GM18870 (cell line): Measurements from ENCODE around the gene RAB11A.
A peak's percentile ranks its signal among the peaks of the same experiment; 100 is the strongest.

ENCODE experiments used
- ATAC-seq: cut with Tn5 transposase; IDR thresholded peaks from one replicate; pipeline ENCODE4 v1.9.1; 2021; ENCODE audit warnings: moderate library complexity; ENCODE audit not compliant: unreplicated experiment

The RAB11A gene

GRCh38 chr15:65869126-65869953, at the start of gene RAB11A:
RAB11A (plus strand) TSS chr15:65869491; CDS start chr15:65869586, 95 bp downstream.
- ATAC-seq, result peak; percentile 74

GRCh38 chr15:65819563-65819960, 49.7 kb upstream of the RAB11A start:
- no peak for ATAC-seq

- no peak for ATAC-seq
These were observed 48.2 kb upstream of the RAB11A start for GRCh38 chr15:65821070-65821469.

- no peak for ATAC-seq
These were observed 47.0 kb upstream of the RAB11A start for GRCh38 chr15:65822316-65822715.

DNA sequence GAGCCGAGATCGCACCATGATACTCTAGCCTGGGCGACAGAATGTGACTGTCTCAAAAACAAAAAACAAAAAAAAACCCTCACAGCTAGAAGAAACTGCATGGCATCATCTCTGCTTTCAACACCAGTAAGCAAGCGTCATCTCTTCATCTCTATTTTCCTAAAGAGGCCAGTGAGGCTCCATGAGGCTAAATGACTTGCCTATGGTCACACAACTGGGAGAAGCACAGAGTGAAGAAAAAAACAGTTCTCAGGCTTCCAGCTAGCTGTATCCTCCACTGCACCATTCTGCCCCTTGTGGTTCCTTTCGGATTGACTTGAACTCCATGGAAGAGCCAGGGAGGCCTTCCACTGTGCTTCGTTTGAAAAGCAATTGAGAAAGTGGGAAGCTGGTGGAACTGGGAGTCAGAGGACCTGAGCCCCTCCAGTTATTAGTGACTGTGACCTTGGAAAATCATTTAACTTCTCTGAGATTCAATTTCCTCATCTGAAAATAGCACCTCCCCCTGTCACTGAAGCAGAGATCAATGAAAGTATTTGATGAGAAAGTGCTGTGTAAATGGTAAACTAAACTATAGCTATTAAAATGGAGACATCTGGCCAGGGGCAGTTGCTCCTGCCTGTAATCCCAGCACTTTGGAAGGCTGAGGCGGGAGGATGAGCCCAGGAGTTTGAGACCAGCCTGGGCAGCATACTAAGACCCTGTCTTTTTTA, 45.1 kb upstream of the RAB11A start:
- no peak for ATAC-seq

- no peak for ATAC-seq
These were observed 44.2 kb upstream of the RAB11A start for GRCh38 chr15:65824941-65825544.

DNA sequence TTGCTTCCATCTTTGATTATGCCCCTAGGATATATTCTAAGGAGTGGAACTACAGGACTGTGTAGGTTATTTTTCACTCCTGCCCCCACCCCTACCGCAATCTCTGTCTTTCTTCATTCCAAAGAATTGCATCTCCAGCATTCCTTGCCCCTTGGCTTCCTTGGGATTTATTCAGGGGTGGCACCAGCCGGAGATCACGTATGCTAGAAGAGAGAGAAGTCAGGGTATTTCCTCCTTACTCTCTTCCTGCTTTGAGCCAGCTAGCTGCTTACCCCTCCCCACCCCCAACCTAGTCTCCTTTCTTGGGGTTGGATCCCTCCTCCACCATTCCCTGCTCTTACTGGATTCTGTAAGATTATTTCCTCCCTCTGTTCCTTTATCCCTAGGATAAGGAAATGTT, 42.2 kb upstream of the RAB11A start:
- ATAC-seq, result no peak

GRCh38 chr15:65828585-65828984, 40.7 kb upstream of the RAB11A start:
- ATAC-seq, result no peak

DNA sequence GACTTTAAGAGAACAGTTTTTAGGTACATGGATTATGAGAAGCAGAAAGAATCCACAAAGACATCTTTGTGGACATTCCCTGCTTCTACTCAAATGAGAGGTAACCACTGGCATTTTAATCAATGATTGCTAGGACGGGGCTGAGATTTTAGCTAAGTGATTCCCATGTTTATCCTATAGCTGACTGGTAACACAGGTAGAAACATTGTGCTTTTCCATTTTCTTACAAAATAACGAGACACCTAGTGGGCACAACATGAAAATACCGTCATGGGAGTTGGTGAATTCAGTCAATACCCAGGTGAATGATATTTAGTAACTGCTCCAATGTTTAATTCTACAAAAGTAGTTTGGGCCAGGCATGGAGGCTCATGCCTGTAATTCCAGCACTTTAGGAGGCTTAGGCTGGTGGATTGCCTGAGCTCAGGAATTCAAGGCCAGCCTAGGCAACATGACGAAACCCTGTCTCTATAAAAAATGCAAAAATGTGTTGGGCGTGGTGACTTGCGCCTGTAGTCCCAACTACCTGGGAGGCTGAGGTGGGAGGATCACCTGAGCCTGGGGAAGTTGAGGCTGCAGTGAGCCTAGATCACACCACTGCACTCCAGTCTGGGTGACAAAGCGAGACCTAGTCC, 40.0 kb upstream of the RAB11A start:
- ATAC-seq, result no peak

DNA sequence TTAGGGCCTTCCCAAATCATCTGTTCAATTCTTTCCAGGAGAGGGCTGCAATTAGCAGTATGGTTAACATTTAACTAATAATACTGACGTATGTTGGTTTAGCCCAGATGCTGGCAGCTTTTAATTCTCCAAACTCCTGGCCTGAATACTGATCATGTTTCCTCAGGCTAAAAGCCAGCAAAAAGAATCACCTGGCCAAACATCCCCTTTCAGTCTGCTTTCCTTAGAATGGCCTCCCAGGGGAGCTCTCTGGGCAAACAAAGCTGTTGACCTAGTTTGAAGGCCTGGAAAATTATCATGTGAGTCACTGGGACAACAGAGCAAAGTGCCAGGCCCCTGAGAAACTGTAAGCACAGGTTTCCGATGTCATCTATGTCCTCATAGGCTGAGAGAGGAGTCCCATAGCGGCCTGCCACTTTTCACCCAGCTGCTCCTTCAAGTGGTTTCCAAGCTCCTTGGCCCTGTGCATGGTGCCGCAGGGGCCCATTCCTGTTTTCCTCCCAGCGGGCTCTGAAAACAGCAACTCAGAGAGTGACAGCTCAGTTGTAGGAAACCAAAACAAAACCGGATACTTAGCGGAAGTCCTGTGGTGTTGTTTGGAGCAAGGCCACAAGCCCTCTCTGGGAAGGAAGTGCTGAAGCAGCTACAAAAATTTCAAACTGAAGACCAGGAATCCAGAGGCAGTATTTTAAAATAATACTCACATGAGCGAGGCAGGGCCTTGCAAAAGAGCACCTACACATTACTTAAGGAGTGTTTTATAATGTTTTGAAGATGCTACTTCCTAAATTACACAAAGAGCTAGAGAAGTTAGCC, 36.5 kb upstream of the RAB11A start:
- ATAC-seq, result no peak

- ATAC-seq, result no peak
These were observed 35.6 kb upstream of the RAB11A start for GRCh38 chr15:65833501-65834205.

DNA sequence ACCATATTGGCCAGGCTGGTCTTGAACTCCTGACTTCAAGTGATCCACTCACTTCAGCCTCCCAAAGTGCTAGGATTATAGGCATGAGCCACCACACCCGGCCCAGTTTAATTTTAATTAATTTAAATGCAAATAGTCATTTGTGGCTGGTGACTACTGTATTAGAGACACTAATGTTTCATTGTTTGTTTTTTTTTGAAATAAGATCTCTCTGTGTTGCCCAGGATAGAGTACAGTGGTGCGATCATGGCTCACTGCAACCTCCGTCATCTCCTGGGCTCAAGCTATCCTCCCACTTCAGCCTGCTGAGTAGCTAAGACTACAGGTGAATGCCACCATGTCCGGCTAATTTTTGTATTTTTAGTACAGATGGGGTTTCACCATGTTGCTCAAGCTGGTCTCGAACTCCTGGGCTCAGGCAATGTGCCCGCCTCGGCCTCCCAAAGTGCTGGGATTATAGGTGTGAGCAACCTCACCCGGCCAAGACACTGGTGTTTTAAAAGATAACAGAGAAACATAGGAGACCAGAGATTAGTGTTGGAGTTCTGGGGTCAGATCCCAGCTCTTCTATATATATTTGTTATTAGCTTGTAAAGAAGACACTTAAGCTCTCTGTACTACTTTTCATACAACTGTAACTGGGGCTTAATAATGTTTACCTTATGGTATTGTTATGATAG, 34.5 kb upstream of the RAB11A start:
- ATAC-seq, result no peak

- ATAC-seq, result no peak
These were observed 33.8 kb upstream of the RAB11A start for GRCh38 chr15:65835447-65835846.

- ATAC-seq, result no peak
These were observed 32.6 kb upstream of the RAB11A start for GRCh38 chr15:65836665-65837064.

DNA sequence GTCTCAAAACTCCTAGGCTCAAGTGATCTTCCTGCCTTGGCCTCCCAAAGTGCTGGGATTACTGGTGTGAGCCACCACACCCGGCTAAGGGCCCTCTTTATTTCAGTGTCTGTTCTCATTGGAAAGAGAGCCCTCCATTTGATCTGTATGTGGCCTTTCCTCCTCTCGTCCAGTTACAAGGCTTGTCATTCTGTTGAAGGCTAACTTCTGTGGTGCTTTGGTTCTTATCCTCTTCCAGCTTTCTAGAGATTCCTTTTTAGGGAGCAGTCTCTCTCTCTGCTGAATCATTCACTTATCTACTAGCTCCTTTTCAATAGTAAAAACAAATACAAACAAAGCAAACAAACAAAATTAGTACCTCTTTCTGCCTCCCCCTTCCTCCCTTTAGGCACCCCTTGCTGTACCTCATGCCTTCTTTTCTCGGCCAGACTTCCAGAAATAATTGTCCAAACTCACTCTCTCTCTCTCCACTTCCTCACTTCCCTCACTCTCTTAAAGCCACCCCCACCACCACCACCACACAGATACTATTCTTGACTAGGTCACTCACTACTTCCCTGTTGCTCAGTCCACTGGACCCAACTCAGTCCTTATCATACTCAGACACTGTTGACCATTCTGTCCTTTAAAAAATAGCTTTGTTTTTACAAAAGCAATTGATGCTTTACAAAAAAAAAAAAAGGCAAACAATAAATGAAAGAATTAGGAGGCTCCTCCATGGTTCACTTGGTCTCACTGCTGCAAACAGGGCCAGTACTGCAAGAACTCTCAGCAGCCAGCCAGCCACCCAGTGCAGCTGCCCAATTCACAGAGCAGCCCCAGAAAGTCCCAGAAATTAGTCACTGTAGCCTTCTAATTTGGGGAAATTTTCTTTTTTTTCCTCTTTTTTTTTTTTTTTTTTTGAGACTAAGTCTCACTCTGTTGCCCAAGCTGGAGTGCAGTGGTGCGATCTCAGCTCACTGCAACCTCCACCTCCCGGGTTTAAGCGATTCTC, 31.7 kb upstream of the RAB11A start:
- no peak for ATAC-seq

GRCh38 chr15:65839354-65839901, 29.9 kb upstream of the RAB11A start:
- no peak for ATAC-seq

- ATAC-seq, result no peak
These were observed 29.3 kb upstream of the RAB11A start for GRCh38 chr15:65839985-65840384.
